ENCODE results near the gene CYP27C1. TPM values are rescaled to one million over a fixed set of nuclear protein-coding genes. Genes with fewer than 3 reads are reported as not detected.

The CYP27C1 gene
- polyA plus RNA-seq, 2 of the 4 experiments (the other 2 are of a cell fraction), result 2.2 to 4.6 TPM

DNA sequence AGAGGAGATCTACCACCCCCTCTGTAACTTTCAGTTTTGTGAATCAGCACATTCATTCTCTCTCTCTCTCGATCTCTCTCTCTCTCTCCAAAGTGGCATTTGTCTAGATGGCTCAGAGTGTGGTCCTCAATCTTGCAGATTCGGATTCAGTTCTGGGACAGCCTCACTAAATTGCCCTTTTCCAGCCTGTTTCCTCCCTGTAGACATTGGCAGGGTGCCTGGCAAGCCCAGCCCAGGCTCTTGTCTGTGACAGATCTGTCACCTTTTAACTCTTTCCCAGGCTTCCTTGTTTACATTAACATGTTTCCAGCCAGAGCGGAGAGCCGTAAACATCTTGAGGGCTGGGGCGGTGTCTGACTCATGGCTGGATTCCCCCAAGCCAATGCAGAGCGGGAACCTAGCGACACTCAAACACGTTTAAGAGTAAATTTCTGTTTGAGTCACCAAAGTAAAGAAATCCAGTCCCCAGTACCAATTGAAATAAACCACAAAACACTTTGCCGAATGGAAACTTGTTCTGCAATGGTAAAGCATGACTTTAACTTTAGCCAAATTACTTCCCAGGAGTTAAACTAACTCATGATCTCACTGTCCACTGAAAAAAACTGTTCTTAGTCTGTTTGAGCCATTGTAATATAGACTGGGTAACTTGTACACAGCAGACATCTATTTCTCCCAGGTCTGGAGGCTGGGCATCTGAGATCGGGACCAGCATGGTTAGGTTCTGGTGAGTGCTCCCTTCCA, 6.6 kb upstream of the CYP27C1 start:
- WGBS (ENCODE audit: missing lambda C conversion rate), result 8% methylated on average over 10 of the region's 10 CpGs
- DNase-seq (ENCODE audit: low read depth in 1 of 2, low spot score in 1 of 2) (peak; percentile 88 to 97), FAIRE-seq (no peak), ATAC-seq (peak; percentile 94 to 95)
- CTCF ChIA-PET, result interaction anchor here (1.0 kb wide), 1 partner anchor 35 kb away, joined by 3 read pairs; no protein-coding TSS in a partner anchor
- H3K27ac ChIP-seq, result peak overlapping the region; percentile 66 to 75; a peak in 5 of 6 replicates
- peak overlapping the region; percentile 24; the same call in 2 of the 3 replicates for H3K4me3 ChIP-seq
- H3K4me2 ChIP-seq, result peak overlapping the region; percentile 84
- TF ChIP-seq POLR2A (IDR thresholded peaks at IDR 0.05; ENCODE audit: low read length), result no peak
- TF ChIP-seq, protein P1, sequence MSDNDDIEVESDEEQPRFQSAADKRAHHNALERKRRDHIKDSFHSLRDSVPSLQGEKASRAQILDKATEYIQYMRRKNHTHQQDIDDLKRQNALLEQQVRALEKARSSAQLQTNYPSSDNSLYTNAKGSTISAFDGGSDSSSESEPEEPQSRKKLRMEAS (IDR thresholded peaks at IDR 0.05), result peak; percentile 88
- TF ChIP-seq RNF2 (IDR thresholded peaks at IDR 0.05; ENCODE audit: borderline replicate concordance, low read depth), result no peak
- TF ChIP-seq JUN (IDR thresholded peaks at IDR 0.05), result peak; percentile 71 to 79; a peak in 3 of 5 replicates
- TF ChIP-seq, protein P2, sequence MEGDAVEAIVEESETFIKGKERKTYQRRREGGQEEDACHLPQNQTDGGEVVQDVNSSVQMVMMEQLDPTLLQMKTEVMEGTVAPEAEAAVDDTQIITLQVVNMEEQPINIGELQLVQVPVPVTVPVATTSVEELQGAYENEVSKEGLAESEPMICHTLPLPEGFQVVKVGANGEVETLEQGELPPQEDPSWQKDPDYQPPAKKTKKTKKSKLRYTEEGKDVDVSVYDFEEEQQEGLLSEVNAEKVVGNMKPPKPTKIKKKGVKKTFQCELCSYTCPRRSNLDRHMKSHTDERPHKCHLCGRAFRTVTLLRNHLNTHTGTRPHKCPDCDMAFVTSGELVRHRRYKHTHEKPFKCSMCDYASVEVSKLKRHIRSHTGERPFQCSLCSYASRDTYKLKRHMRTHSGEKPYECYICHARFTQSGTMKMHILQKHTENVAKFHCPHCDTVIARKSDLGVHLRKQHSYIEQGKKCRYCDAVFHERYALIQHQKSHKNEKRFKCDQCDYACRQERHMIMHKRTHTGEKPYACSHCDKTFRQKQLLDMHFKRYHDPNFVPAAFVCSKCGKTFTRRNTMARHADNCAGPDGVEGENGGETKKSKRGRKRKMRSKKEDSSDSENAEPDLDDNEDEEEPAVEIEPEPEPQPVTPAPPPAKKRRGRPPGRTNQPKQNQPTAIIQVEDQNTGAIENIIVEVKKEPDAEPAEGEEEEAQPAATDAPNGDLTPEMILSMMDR (IDR thresholded peaks at IDR 0.05), result no peak
- no peak for TF ChIP-seq FOSB (CRISPR knock-in tag; IDR thresholded peaks at IDR 0.05)
- peak; percentile 83; the same call in 1 of the 2 replicates for TF ChIP-seq FOXS1 (CRISPR knock-in tag; IDR thresholded peaks at IDR 0.05)
- TF ChIP-seq HES2 (IDR thresholded peaks at IDR 0.05), result no peak
- TF ChIP-seq TFCP2L1 (CRISPR knock-in tag; IDR thresholded peaks at IDR 0.05), result no peak
- TF ChIP-seq, protein P3, sequence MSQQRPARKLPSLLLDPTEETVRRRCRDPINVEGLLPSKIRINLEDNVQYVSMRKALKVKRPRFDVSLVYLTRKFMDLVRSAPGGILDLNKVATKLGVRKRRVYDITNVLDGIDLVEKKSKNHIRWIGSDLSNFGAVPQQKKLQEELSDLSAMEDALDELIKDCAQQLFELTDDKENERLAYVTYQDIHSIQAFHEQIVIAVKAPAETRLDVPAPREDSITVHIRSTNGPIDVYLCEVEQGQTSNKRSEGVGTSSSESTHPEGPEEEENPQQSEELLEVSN (IDR thresholded peaks at IDR 0.05; ENCODE audit: borderline replicate concordance, low read depth), result peak; percentile 62; the same call in 1 of the 2 replicates
- 0 out of 2 replicates have a peak, but pooled peaks have one; percentile 1 for TF ChIP-seq NFE2L2 (conservative IDR thresholded peaks at IDR 0.05; ENCODE audit: low read length)
- TF ChIP-seq BHLHE40 (IDR thresholded peaks at IDR 0.05; ENCODE audit: low read depth, low read length), result 0 out of 2 replicates have a peak, but pooled peaks have one; percentile 37
- TF ChIP-seq JUNB (IDR thresholded peaks at IDR 0.05), result peak; percentile 86
- peak in 1 of 2 experiments; percentile 23; a peak in 1 of 4 replicates for TF ChIP-seq CEBPB (IDR thresholded peaks at IDR 0.05)
- TF ChIP-seq ESRRA (IDR thresholded peaks at IDR 0.05; ENCODE audit: borderline replicate concordance, low read length), result no peak
- TF ChIP-seq EP300 (IDR thresholded peaks at IDR 0.05), result peak; percentile 43 to 52; a peak in 2 of 5 replicates
- TF ChIP-seq FOSL2 (IDR thresholded peaks at IDR 0.05), result peak; percentile 79
- TF ChIP-seq FOSL2 (CRISPR knock-in tag; IDR thresholded peaks at IDR 0.05), result peak; percentile 94
- peak; percentile 89; the same call in 1 of the 2 replicates for TF ChIP-seq GATA3 (IDR thresholded peaks at IDR 0.05; ENCODE audit: borderline replicate concordance)
- 0 out of 3 replicates have a peak, but pooled peaks have one; percentile 11 for TF ChIP-seq SMC3 (IDR thresholded peaks at IDR 0.05)
- peak in 1 of 2 experiments; percentile 8; a peak in 2 of 5 replicates for TF ChIP-seq RAD21 (conservative IDR thresholded peaks at IDR 0.05 in 1 of 2, IDR thresholded peaks at IDR 0.05 in 1 of 2)
- H3K4me1 ChIP-seq, result peaks cover 47% of the 10 kb centered on the region
- 0 out of 3 replicates have a peak, but pooled peaks cover 3% of the 10 kb centered on the region for H3K9me3 ChIP-seq
- POLR2A ChIA-PET, result no interaction called here

DNA sequence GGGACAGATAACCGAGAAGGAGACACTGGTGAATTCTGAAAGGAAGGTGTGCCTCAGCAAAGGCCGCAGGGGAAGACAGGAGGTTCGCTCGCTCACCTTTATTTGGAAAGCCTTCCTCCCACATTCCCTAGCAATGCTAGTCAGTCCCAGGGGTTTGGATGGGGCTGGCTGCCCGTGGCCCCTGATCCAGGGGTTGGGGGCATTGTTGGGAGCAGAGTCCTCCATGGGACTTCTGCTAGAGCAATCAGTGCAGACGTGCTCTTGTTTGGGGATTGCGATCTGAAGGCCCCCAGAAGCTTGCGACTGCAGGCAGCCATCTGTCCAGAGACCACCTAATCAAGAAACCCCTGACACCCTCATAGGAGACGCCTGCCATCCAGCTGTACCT, 6.0 kb upstream of the CYP27C1 start:
- ChIA-PET CTCF (no interaction called here), POLR2A (no interaction called here)
- TF ChIP-seq NPAS2 (CRISPR knock-in tag; IDR thresholded peaks at IDR 0.05; ENCODE audit: borderline replicate concordance) (no peak), FOSL2 (IDR thresholded peaks at IDR 0.05) (no peak), FOSL2 (CRISPR knock-in tag; IDR thresholded peaks at IDR 0.05) (no peak), USF2 (IDR thresholded peaks at IDR 0.05) (no peak), KDM5A (IDR thresholded peaks at IDR 0.05) (no peak), CBX8 (IDR thresholded peaks at IDR 0.05) (no peak), CHD4 (IDR thresholded peaks at IDR 0.05; ENCODE audit: borderline replicate concordance) (no peak), EHMT2 (IDR thresholded peaks at IDR 0.05; ENCODE audit: low read depth) (no peak), JUN (IDR thresholded peaks at IDR 0.05) (no peak), KDM1A (IDR thresholded peaks at IDR 0.05; ENCODE audit: low read depth) (no peak), SMC3 (IDR thresholded peaks at IDR 0.05) (no peak), RNF2 (IDR thresholded peaks at IDR 0.05; ENCODE audit: borderline replicate concordance, low read depth) (no peak), MAZ (IDR thresholded peaks at IDR 0.05; ENCODE audit: borderline replicate concordance, low read depth, low read length) (no peak), HEYL (CRISPR knock-in tag; IDR thresholded peaks at IDR 0.05) (no peak), CBX2 (IDR thresholded peaks at IDR 0.05; ENCODE audit: borderline replicate concordance, low read depth) (no peak)
- TF ChIP-seq, protein P4, sequence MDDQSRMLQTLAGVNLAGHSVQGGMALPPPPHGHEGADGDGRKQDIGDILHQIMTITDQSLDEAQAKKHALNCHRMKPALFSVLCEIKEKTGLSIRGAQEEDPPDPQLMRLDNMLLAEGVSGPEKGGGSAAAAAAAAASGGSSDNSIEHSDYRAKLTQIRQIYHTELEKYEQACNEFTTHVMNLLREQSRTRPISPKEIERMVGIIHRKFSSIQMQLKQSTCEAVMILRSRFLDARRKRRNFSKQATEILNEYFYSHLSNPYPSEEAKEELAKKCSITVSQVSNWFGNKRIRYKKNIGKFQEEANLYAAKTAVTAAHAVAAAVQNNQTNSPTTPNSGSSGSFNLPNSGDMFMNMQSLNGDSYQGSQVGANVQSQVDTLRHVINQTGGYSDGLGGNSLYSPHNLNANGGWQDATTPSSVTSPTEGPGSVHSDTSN (IDR thresholded peaks at IDR 0.05), result no peak
- Histone ChIP-seq H3K27ac (peak overlapping the region; percentile 66 to 75), H3K4me1 (peaks cover 42% of the 10 kb centered on the region), H3K4me2 (peak overlapping the region; percentile 84), H3K9me3 (0 out of 3 replicates have a peak, but pooled peaks cover 3% of the 10 kb centered on the region), H3K4me3 (peak overlapping the region; percentile 24; the same call in 2 of the 3 replicates)
- FAIRE-seq, result no peak
- ATAC-seq, result peak; percentile 16 to 32; a peak in 3 of 6 replicates
- WGBS (ENCODE audit: missing lambda C conversion rate), result 29% methylated on average over 9 of the region's 9 CpGs
- DNase-seq (ENCODE audit: low read depth in 1 of 2, low spot score in 1 of 2), result no peak
